ENCODE results near the gene NIP7. TPM values are rescaled to one million over a fixed set of nuclear protein-coding genes. Genes with fewer than 3 reads are reported as not detected.

The NIP7 gene
- total and polyA plus RNA-seq, 4 donors: 14.5 to 23.2 (median 17.0) TPM

DNA sequence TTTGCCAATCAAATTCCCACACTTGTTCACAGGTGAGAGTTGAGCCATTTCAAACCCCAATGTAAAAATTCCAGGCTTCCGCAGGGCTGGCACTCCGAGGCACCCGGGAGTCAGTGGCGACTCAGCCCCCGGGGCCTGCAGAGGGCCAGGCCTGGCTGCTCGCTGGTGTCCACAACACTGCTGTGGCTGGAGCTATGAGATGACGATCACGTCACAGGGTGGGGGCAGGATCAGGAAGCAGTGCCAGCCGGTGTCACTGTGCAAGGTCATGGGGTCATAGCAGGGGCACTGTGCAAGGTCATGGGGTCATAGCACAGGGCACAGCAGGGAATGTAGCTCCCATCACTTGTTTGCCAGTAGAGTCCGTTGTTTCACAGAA is 20.7 kb upstream of the NIP7 start:
- DNase-seq (no peak), ATAC-seq (ENCODE audit: insufficient read depth, low FRiP score) (no peak)
- Histone ChIP-seq H3K4me1 (ENCODE audit: control insufficient read depth in 5 of 5, insufficient read depth in 5 of 5, low read length in 5 of 5) (no peaks in the 10 kb centered on the region), H3K4me3 (no peak overlapping the region), H3K36me3 (ENCODE audit: control insufficient read depth in 4 of 4, insufficient read depth in 4 of 4, low read length in 4 of 4) (peaks cover 23 to 80% (median 51%) of the 10 kb centered on the region in 4 donors), H3K9me3 (ENCODE audit: control insufficient read depth in 4 of 4, insufficient read depth in 3 of 4, low read length in 3 of 4) (no peaks in the 10 kb centered on the region), H3K27ac (ENCODE audit: low read depth in 1 of 2, low read length in 1 of 2) (no peak overlapping the region), H3K27me3 (ENCODE audit: control insufficient read depth in 3 of 3, insufficient read depth in 3 of 3, low read length in 2 of 3) (no peaks in the 10 kb centered on the region), H3K9ac (ENCODE audit: insufficient read depth in 1 of 2, low read length in 2 of 2) (no peak overlapping the region)
- 88 to 91% methylated on average over 10 of the region's 10 CpGs for WGBS, 2 donors
- TF ChIP-seq, protein P1, sequence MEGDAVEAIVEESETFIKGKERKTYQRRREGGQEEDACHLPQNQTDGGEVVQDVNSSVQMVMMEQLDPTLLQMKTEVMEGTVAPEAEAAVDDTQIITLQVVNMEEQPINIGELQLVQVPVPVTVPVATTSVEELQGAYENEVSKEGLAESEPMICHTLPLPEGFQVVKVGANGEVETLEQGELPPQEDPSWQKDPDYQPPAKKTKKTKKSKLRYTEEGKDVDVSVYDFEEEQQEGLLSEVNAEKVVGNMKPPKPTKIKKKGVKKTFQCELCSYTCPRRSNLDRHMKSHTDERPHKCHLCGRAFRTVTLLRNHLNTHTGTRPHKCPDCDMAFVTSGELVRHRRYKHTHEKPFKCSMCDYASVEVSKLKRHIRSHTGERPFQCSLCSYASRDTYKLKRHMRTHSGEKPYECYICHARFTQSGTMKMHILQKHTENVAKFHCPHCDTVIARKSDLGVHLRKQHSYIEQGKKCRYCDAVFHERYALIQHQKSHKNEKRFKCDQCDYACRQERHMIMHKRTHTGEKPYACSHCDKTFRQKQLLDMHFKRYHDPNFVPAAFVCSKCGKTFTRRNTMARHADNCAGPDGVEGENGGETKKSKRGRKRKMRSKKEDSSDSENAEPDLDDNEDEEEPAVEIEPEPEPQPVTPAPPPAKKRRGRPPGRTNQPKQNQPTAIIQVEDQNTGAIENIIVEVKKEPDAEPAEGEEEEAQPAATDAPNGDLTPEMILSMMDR (IDR thresholded peaks at IDR 0.05; ENCODE audit: control extremely low read depth, extremely low read depth): no peak

DNA sequence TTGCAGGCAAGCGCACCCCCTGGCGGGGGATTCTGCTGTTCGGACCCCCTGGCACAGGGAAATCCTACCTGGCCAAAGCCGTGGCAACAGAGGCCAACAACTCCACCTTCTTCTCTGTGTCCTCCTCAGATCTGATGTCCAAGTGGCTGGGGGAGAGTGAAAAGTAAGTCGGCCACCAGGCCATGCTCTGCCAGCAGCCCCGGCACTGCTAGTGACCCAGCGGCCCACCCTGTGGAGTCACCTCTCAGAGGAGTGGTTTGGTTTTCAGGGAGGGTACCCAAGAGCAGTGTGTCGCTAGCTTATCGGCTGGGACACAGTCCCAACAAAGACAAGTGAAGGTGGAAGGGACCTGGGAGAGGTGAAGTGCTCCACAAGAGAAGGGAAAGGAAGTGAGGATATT is 20.2 kb upstream of the NIP7 start:
- WGBS, 2 donors: 96 to 98% methylated on average over 9 of the region's 9 CpGs
- H3K4me1 ChIP-seq (ENCODE audit: control insufficient read depth in 5 of 5, insufficient read depth in 5 of 5, low read length in 5 of 5): peaks cover 0 to 3% (median 0%) of the 10 kb centered on the region in 5 donors
- no peak overlapping the region for H3K9ac ChIP-seq (ENCODE audit: insufficient read depth in 1 of 2, low read length in 2 of 2)
- ATAC-seq (ENCODE audit: insufficient read depth, low FRiP score): no peak
- no peak overlapping the region for H3K27ac ChIP-seq (ENCODE audit: low read depth in 1 of 2, low read length in 1 of 2)
- no peaks in the 10 kb centered on the region for H3K27me3 ChIP-seq (ENCODE audit: control insufficient read depth in 3 of 3, insufficient read depth in 3 of 3, low read length in 2 of 3)
- no peak for DNase-seq
- TF ChIP-seq, protein P1 (IDR thresholded peaks at IDR 0.05; ENCODE audit: control extremely low read depth, extremely low read depth): no peak
- H3K36me3 ChIP-seq (ENCODE audit: control insufficient read depth in 4 of 4, insufficient read depth in 4 of 4, low read length in 4 of 4): peaks cover 25 to 83% (median 50%) of the 10 kb centered on the region in 4 donors
- no peak overlapping the region for H3K4me3 ChIP-seq
- no peaks in the 10 kb centered on the region for H3K9me3 ChIP-seq (ENCODE audit: control insufficient read depth in 4 of 4, insufficient read depth in 3 of 4, low read length in 3 of 4)

DNA sequence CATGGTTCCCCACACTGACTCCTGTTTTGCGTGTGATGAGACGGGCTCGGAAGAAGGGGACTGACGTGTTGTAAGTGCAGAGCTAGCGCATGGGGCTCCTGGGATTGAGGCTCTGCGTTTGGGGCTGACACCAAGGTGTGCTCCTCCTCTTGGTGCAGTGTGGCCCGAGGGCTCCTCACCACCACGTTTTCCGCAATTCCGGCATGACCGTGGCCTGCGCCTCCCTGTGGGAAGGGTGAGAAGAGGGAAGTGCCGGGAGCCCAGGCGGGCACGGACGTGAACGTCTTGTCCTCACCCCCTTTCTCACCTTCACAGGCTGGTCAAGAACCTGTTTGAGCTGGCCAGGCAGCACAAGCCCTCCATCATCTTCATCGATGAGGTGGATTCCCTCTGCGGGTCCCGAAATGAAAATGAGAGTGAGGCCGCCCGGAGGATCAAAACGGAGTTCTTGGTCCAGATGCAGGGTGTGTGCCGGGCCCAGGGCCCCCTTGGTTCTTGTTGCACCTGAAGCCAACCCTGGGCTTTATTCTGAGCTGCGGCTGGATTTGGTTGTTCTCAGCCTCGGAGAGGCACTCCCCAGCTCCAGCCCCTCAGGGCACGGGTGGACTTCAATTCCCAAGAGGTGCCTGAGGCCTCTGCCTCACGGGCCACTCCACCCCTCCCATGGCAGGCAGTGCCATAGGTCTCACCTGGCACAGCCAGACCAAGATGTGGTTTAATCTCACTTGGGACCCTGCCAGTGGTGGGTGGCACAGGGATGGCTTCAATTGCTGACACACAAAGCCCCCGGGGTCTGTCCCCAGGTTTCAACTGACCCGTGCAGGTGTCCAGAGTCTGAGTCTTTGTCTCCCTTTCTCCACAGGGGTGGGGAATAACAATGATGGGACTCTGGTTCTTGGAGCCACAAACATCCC is 19.5 kb upstream of the NIP7 start:
- ATAC-seq (ENCODE audit: insufficient read depth, low FRiP score) (no peak), DNase-seq (no peak)
- TF ChIP-seq, protein P1 (IDR thresholded peaks at IDR 0.05; ENCODE audit: control extremely low read depth, extremely low read depth): no peak
- no peak overlapping the region for H3K4me3 ChIP-seq
- H3K27me3 ChIP-seq (ENCODE audit: control insufficient read depth in 3 of 3, insufficient read depth in 3 of 3, low read length in 2 of 3): no peaks in the 10 kb centered on the region
- H3K36me3 ChIP-seq (ENCODE audit: control insufficient read depth in 4 of 4, insufficient read depth in 4 of 4, low read length in 4 of 4): peaks cover 25 to 81% (median 54%) of the 10 kb centered on the region in 4 donors
- H3K9ac ChIP-seq (ENCODE audit: insufficient read depth in 1 of 2, low read length in 2 of 2): no peak overlapping the region
- 95% methylated on average over 30 of the region's 30 CpGs for WGBS, 2 donors
- H3K9me3 ChIP-seq (ENCODE audit: control insufficient read depth in 4 of 4, insufficient read depth in 3 of 4, low read length in 3 of 4): no peaks in the 10 kb centered on the region
- peaks cover 0 to 3% (median 0%) of the 10 kb centered on the region in 5 donors for H3K4me1 ChIP-seq (ENCODE audit: control insufficient read depth in 5 of 5, insufficient read depth in 5 of 5, low read length in 5 of 5)
- H3K27ac ChIP-seq (ENCODE audit: low read depth in 1 of 2, low read length in 1 of 2): no peak overlapping the region
